ENCODE results near the gene PLPP4. TPM values are rescaled to one million over a fixed set of nuclear protein-coding genes. Genes with fewer than 3 reads are reported as not detected.

PLPP4 gene
- total RNA-seq, 1 donor from 2014 or later = 5.3 TPM

GRCh38 chr10:120517881-120518484, 61.0 kb downstream of the PLPP4 start:
- DNase-seq (ENCODE audit: low read depth) = no peak

GRCh38 chr10:120521880-120522279, 64.9 kb downstream of the PLPP4 start:
- Histone ChIP-seq H3K4me3 (ENCODE audit: low read depth, low read length) (no peak overlapping the region), H3K36me3 (ENCODE audit: control insufficient read depth, insufficient read depth, low read length) (no peaks in the 10 kb centered on the region), H3K27me3 (ENCODE audit: control insufficient read depth, insufficient read depth, low read length) (no peaks in the 10 kb centered on the region)
- TF ChIP-seq, protein P1, sequence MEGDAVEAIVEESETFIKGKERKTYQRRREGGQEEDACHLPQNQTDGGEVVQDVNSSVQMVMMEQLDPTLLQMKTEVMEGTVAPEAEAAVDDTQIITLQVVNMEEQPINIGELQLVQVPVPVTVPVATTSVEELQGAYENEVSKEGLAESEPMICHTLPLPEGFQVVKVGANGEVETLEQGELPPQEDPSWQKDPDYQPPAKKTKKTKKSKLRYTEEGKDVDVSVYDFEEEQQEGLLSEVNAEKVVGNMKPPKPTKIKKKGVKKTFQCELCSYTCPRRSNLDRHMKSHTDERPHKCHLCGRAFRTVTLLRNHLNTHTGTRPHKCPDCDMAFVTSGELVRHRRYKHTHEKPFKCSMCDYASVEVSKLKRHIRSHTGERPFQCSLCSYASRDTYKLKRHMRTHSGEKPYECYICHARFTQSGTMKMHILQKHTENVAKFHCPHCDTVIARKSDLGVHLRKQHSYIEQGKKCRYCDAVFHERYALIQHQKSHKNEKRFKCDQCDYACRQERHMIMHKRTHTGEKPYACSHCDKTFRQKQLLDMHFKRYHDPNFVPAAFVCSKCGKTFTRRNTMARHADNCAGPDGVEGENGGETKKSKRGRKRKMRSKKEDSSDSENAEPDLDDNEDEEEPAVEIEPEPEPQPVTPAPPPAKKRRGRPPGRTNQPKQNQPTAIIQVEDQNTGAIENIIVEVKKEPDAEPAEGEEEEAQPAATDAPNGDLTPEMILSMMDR (IDR thresholded peaks at IDR 0.05; ENCODE audit: insufficient read depth, low read length, poor library complexity, severe bottlenecking) = no peak
- DNase-seq (ENCODE audit: low read depth) = no peak

More at GRCh38 chr10:120517881-120518484, 61.0 kb downstream of the PLPP4 start:
- H3K27me3 ChIP-seq (ENCODE audit: control insufficient read depth, insufficient read depth, low read length) = no peaks in the 10 kb centered on the region
- no peak overlapping the region for H3K4me3 ChIP-seq (ENCODE audit: low read depth, low read length)
- H3K36me3 ChIP-seq (ENCODE audit: control insufficient read depth, insufficient read depth, low read length) = no peaks in the 10 kb centered on the region
- TF ChIP-seq, protein P1 (IDR thresholded peaks at IDR 0.05; ENCODE audit: insufficient read depth, low read length, poor library complexity, severe bottlenecking) = no peak

DNA sequence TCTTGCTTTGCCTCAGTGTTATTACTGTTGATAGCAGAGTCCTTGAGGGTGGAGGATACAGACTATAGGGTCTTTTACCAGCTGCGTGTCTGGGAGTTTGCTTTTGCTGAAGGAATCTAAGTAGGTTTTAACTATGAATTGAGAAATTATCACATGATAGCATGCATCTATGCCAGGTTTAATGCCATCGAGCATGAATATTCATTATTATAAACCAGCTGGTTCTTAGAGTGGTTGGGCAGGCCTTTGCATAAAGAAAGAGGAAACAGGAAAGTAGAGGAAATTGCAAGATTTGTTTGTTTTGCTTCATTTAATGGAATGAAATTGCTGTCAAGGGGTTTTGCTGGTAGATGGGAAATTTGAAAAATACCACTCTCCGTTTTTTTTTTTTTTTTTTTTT, 70.7 kb downstream of the PLPP4 start:
- no peaks in the 10 kb centered on the region for H3K27me3 ChIP-seq (ENCODE audit: control insufficient read depth, insufficient read depth, low read length)
- no peak for DNase-seq (ENCODE audit: low read depth)
- H3K36me3 ChIP-seq (ENCODE audit: control insufficient read depth, insufficient read depth, low read length) = no peaks in the 10 kb centered on the region
- TF ChIP-seq, protein P1 (IDR thresholded peaks at IDR 0.05; ENCODE audit: insufficient read depth, low read length, poor library complexity, severe bottlenecking) = no peak
- no peak overlapping the region for H3K4me3 ChIP-seq (ENCODE audit: low read depth, low read length)

DNA sequence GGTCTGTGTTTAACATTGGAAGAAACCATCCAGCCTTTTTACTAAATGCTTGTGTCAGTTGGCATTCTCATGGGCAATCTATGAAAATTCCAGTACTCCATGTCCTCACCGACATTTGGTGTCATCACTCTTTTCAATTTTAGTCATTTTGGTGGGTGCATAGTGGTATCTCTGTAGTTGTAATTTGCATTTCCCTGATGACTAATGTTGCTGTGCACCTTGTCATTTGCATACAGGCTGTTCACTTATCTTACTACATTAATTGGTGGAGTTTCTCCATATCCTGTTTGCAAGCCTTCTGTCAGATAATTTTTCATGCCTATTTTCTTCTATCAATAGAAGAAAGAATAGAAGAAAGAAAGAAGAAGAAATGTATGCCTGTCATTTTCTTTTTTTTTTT, 73.7 kb downstream of the PLPP4 start:
- H3K27me3 ChIP-seq (ENCODE audit: control insufficient read depth, insufficient read depth, low read length) = no peaks in the 10 kb centered on the region
- no peak overlapping the region for H3K4me3 ChIP-seq (ENCODE audit: low read depth, low read length)
- H3K36me3 ChIP-seq (ENCODE audit: control insufficient read depth, insufficient read depth, low read length) = no peaks in the 10 kb centered on the region
- TF ChIP-seq, protein P1 (IDR thresholded peaks at IDR 0.05; ENCODE audit: insufficient read depth, low read length, poor library complexity, severe bottlenecking) = no peak
- no peak for DNase-seq (ENCODE audit: low read depth)

GRCh38 chr10:120538091-120538490, 81.1 kb downstream of the PLPP4 start:
- Histone ChIP-seq H3K36me3 (ENCODE audit: control insufficient read depth, insufficient read depth, low read length) (no peaks in the 10 kb centered on the region), H3K4me3 (ENCODE audit: low read depth, low read length) (no peak overlapping the region), H3K27me3 (ENCODE audit: control insufficient read depth, insufficient read depth, low read length) (no peaks in the 10 kb centered on the region)
- TF ChIP-seq, protein P1 (IDR thresholded peaks at IDR 0.05; ENCODE audit: insufficient read depth, low read length, poor library complexity, severe bottlenecking) = no peak
- no peak for DNase-seq (ENCODE audit: low read depth)

DNA sequence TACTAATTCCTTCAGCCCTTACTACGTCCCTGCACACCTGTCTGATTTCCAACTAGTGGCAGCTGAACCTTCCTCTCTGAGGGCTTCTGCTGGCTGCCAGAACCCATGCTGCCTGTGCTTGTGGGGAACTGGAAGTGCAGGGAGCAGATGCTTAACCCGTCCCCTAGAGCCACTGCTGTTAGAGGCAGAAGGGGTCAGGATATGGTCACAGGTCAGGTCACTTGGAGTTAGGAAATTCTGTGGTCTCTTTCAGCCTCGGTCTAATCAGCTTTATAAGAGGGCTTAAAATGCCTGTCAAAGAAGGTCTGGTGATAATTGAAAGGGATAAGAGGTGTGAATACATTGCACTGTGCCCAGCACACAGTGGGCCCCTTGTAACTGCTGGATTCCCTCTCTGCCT, 82.0 kb downstream of the PLPP4 start:
- H3K36me3 ChIP-seq (ENCODE audit: control insufficient read depth, insufficient read depth, low read length) = no peaks in the 10 kb centered on the region
- TF ChIP-seq, protein P1 (IDR thresholded peaks at IDR 0.05; ENCODE audit: insufficient read depth, low read length, poor library complexity, severe bottlenecking) = no peak
- no peaks in the 10 kb centered on the region for H3K27me3 ChIP-seq (ENCODE audit: control insufficient read depth, insufficient read depth, low read length)
- no peak overlapping the region for H3K4me3 ChIP-seq (ENCODE audit: low read depth, low read length)
- no peak for DNase-seq (ENCODE audit: low read depth)

Data from kidney epithelial cell (primary cell).